HG03354 (cell line): ENCODE data around the gene ABHD1.
A peak's percentile ranks its signal among the peaks of the same experiment; 100 is the strongest.
"Not testable (repeated sequence)": the region's sequence is repeated elsewhere in the genome, so short reads cannot be mapped to it uniquely, and the experiment has no call there.

Experiments used
- ATAC-seq: cut with Tn5 transposase; IDR thresholded peaks from one replicate; pipeline ENCODE4 v1.9.1; 2021; ENCODE audit warnings: mild to moderate bottlenecking; ENCODE audit not compliant: unreplicated experiment, poor library complexity, severe bottlenecking

The ABHD1 gene

DNA sequence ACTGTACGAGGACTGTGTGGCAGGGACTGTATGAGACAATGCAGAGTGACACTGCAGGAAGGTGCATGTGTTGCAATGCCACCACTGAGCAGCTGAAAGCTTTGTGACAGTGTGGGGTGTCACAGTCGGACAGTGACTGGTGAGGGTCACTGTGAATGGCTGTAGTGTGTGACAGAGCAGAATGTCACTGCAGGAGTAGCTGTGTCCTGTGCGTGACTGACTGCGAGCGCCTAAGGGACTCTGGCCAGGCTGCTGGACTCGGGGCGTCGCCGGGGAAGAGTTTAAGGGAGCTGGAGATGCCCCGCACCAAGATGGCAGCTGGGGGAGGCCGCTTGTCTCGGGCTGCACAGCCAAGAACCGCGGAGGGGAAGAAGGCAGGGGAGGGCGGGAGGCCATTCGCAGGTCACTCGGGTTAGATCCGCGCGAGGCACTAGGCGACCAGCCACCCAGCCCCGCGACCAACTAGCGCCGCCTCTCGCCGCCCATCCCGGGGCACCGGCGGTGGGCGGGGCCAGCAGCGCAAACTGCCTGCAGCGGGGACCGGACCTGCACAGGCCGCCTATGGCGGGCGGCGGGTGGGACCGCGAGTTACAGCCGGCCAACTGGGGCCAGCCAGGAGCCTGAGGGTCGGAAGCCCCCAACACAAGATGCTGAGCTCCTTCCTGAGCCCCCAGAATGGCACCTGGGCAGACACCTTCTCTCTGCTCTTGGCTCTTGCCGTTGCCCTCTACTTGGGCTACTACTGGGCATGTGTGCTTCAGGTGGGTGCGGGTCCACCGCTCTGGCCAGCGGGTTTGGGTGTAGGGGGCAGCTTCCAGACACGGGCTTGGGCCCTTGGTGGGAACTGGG, at the start of gene ABHD1:
Gene ABHD1, plus strand, starts transcription at position 514 of the 849 bp plus-strand sequence. Its CDS starts 134 bp downstream, at position 648.
- ATAC-seq: no peak

DNA sequence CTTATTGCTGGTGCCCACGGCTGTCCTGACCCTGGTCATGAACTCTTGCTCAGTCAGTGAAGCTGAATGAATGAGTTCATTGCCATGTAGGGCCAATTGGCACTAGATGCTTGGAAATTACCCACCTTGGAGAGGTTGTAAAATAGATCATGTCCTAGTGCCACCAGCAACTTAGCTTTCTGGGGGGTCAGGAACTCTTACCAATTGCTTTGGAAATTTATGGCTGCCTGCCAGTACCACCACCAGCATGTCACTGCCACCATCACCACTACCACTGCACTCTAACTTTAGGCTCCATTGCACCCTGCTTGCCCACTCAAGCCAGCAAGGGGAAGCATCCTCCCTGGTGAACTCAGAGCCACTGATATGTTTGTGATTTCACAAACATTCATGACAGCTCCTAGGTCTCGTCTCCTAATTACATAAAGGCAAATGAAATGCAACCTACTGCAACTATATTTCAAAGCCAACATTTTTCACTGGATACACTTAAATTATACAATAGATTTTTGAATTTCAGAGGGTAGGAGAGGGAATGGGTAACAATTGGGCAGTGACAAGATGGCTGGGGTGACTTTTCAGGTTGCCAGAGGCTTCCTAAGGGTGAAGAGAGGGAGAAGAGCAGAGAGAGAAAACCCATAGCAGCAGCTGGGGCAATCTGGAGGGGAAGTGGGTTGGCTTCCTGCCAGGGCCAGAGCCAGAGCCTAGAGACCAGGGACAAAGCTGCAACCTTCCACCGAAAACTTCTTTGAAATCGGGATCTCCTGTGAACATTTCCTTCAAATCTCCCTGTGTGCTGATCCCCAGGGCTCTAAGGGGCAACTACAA, 48.7 kb upstream of the ABHD1 start:
- no peak for ATAC-seq

DNA sequence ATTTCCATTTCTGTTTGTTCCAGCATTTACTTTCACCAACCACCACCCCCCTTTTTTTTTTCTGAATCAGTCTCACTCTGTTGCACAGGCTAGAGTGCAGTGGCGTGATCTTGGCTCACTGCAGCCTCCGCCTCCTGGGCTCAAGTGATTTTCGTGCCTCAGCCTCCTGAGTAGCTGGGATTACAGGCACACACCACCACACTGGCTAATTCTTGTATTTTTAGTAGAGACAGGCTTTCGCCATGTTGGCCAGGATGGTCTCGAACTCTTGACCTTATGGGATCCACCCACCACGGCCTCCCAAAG, 48.1 kb upstream of the ABHD1 start:
- not testable (repeated sequence) for ATAC-seq

DNA sequence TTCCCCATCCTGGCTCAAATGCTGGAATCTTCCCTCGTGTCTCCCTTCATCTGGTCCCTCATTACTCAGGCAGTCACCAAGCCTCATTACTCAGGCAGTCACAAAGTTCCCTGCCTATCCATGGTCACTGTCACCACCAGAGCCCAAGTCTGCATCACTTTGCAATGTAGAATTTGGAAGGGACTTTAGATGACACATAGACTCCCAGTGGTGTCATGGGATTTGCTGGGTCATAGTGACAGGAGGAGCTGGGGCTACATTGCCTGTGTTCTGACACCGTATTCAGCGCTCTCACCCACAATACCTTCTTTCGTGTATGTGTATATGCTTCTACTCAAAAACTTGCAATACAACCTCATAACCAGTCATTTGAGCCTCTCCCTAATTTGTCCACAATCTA, 47.3 kb upstream of the ABHD1 start:
- ATAC-seq: no peak

DNA sequence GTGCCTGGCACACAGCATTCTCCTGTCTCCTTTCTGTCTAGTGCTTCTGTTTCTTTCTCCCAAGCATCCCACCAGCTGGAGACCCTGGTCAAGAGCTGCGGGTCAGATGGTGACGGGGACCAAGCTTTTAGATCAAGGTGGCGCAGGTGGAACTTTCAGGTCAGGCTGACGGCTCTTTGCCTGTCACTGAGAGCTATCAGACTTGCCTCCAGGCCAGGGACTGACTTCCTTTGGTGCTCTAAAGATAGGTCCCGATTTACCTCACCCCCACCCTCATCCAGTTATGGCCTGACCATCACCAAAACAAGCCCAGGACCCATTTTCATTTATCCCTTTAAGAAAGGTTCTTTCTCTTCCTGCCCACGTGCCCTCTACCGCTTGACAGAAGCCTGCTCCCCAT, 46.4 kb upstream of the ABHD1 start:
- ATAC-seq: no peak

DNA sequence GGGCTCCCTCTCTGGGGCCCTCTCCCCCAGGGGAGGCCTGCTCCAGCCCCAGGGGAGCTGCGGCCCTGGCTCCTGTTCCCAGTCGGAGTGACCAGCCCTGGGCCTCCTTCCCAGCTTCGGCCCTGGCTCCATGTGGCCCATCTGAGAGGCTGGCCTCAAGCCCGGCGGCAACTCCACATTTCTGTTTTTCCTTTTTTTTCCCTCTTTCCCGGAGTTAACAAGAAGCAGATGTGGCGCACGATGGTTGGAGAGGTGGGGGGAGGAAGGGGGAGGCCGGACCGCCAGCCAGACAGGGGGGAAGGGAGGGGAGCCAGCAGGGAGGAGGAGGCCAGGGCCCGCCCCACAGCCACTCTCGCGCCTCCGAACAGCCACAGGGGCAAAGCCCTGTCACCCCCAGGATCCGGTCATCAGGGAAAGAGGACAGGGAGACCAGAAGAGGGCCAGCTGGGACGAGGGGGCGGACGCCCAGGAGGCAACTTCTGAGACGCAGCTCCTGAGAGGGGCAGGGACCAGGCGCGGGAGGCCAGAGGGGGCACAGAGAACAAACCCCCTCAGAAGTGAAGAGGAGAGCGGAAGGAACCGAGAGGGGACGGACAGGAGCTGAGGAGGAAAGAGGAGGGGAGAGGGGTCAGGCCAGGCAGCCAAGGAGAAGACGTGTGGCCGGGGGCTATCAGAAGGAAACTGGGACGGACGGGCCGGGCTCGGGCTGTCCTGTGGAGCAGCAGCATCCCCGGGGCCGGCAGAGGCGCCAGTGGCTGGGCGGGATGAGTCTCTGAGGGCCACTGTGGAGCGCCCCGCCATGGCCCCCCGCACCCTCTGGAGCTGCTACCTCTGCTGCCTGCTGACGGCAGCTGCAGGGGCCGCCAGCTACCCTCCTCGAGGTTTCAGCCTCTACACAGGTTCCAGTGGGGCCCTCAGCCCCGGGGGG, 45.1 kb upstream of the ABHD1 start, which contains the start of gene EMILIN1:
Gene EMILIN1, plus strand, starts transcription at position 349 of the 928 bp plus-strand sequence. Its CDS starts 451 bp downstream, at position 800.
- ATAC-seq: no peak

DNA sequence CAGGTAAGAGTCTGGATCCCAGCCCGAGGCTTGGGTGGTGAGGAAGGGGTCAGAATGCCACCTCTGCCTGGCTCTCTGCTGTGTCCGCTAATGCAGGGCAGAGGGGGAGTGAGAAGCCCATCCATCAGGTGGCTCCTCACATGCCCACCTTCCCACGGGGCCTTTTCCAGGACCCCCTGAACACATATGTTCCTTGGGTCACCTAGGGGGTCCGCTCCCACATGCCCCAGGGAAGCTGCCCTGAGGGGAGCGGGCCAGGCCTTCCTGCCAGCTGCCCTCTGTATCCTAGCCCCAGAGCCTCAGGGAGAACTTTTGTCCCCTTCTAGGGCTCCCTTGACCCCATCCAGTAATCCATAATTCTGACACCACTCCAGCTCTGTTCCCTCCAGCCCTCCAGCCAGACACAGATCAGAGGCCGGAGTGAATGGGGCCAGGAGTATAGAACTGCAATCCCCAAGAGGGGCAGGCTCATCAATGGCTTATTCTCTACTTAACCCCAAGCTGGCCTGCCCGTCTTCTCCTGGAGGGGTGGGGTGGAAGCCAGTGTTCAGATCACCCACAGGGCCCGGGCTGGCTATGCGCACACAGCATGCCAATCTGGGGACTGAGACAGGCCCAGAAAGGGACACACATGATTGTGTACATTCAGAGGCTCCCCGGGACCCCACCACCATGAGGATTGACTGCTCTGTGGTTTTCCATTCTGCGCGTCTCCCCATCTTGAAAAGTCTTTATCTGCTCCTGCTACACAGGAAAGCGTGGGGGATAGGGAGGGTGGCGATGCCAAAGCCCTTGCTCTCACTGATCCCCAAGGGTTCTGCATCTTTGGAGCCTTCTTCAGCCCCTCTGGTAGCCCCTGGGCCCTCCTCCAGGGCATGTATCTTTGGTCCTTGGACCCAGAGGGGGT, 44.1 kb upstream of the ABHD1 start:
- no peak for ATAC-seq

DNA sequence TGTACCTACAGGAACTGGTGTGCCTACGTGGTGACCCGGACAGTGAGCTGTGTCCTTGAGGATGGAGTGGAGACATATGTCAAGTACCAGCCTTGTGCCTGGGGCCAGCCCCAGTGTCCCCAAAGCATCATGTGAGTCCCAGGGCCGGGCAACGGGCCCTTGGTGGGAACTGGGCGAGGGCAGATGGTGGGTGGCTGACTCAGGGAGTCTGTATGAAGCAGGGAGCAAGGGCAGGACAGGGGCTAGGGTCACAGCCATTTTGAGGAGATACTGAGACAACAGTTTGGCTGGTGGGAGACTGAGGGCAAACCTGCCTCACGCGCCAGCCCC, 43.5 kb upstream of the ABHD1 start:
- no peak for ATAC-seq

DNA sequence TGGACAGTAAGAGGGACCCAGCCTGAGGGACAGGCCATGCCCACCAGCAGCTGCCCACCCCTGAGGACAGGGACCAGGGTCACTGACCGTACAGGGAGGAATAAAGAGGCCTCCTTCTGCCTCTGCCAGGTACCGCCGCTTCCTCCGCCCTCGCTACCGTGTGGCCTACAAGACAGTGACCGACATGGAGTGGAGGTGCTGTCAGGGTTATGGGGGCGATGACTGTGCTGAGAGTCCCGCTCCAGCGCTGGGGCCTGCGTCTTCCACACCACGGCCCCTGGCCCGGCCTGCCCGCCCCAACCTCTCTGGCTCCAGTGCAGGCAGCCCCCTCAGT, 43.0 kb upstream of the ABHD1 start:
- no peak for ATAC-seq

DNA sequence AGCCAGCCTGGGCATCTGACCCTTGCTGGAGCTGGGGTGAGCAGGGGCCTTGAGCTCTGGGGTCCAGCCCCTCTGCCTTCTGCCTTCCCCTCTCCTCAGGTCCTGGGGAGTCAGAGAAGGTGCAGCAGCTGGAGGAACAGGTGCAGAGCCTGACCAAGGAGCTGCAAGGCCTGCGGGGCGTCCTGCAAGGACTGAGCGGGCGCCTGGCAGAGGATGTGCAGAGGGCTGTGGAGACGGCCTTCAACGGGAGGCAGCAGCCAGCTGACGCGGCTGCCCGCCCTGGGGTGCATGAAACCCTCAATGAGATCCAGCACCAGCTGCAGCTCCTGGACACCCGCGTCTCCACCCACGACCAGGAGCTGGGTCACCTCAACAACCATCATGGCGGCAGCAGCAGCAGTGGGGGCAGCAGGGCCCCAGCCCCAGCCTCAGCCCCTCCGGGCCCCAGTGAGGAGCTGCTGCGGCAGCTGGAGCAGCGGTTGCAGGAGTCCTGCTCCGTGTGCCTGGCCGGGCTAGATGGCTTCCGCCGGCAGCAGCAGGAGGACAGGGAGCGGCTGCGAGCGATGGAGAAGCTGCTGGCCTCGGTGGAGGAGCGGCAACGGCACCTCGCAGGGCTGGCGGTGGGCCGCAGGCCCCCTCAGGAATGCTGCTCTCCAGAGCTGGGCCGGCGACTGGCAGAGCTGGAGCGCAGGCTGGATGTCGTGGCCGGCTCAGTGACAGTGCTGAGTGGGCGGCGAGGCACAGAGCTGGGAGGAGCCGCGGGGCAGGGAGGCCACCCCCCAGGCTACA, 41.4 kb upstream of the ABHD1 start:
- ATAC-seq: no peak

DNA sequence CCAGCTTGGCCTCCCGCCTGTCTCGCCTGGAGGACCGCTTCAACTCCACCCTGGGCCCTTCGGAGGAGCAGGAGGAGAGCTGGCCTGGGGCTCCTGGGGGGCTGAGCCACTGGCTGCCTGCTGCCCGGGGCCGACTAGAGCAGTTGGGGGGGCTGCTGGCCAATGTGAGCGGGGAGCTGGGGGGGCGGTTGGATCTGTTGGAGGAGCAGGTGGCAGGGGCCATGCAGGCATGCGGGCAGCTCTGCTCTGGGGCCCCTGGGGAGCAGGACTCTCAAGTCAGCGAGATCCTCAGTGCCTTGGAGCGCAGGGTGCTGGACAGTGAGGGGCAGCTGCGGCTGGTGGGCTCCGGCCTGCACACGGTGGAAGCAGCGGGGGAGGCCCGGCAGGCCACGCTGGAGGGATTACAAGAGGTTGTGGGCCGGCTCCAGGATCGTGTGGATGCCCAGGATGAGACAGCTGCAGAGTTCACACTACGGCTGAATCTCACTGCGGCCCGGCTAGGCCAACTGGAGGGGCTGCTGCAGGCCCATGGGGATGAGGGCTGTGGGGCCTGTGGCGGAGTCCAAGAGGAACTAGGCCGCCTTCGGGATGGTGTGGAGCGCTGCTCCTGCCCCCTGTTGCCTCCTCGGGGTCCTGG, 40.7 kb upstream of the ABHD1 start:
- ATAC-seq: no peak

DNA sequence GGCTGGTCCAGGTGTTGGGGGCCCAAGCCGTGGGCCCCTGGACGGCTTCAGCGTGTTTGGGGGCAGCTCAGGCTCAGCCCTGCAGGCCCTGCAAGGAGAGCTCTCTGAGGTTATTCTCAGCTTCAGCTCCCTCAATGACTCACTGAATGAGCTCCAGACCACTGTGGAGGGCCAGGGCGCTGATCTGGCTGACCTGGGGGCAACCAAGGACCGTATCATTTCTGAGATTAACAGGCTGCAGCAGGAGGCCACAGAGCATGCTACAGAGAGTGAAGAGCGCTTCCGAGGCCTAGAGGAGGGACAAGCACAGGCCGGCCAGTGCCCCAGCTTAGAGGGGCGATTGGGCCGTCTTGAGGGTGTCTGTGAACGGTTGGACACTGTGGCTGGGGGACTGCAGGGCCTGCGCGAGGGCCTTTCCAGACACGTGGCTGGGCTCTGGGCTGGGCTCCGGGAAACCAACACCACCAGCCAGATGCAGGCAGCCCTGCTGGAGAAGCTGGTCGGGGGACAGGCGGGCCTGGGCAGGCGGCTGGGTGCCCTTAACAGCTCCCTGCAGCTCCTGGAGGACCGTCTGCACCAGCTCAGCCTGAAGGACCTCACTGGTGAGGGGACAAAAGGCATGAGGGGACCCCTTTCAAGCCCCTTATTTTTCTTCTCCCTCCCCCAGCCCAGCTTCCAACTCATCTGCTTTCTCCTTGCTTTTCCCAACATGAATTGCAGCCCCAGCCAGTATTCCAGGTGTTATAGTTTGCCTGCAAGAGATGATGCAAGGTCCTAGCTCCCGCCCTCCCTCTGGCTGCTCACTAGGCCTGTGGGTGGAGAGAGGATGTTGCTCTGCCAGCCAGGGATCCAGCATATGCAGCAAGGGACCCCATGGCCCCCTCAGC, 40.0 kb upstream of the ABHD1 start:
- ATAC-seq: no peak

DNA sequence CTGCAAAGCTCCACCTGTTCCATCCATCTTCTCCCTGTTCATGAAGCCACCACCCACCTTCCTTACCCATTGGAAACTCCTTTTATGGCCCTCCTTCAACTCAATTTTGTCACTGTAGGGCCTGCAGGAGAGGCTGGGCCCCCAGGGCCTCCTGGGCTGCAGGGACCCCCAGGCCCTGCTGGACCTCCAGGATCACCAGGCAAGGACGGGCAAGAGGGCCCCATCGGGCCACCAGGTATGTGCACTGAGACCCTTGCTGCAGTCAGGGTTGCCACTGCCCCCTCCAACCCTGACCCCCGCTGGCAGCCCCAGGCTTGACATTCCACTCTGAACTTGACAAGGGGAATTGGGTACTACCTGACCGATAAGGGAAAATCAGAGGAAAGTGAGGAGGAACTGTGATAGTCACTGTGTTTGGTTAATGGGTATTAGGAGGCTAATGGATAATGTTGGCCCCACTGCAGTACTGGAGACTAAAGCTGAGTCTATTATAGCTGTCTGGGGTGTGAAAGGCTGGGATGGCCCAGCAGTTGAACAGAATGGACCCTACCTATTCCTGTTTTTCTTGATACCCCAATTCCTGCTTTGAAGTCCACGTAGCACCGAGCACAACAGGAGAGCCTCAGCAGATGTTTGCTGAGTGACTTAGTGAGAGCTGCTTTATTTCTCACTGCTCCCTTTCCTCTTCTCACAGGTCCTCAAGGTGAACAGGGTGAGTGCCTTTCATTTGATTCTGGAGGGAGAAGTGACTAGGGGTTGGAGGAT, 39.1 kb upstream of the ABHD1 start:
- ATAC-seq: no peak

DNA sequence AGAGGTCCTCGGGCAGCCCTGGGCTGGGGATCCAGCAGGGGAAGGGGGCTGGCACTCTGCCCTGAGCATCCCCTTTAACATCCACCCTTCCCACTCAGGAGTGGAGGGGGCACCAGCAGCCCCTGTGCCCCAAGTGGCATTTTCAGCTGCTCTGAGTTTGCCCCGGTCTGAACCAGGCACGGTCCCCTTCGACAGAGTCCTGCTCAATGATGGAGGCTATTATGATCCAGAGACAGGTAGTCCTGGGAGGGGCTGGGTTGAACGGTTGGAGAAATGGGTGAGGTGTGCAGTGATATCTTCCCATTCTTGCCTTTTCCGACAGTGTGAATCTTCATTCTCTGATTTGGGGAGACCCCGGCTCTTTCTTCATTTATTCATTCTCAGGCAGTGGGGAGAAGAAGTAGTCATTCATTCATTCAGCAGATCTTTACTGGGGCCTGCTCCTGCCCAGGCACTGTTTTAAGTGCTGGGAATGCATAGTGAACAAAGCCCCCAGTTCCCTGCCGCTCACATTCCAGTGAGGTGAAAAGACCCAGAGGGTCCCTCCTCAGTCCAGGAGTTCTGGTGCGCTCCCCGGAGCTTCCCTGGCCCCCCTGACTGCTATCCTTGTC, 38.4 kb upstream of the ABHD1 start:
- no peak for ATAC-seq

DNA sequence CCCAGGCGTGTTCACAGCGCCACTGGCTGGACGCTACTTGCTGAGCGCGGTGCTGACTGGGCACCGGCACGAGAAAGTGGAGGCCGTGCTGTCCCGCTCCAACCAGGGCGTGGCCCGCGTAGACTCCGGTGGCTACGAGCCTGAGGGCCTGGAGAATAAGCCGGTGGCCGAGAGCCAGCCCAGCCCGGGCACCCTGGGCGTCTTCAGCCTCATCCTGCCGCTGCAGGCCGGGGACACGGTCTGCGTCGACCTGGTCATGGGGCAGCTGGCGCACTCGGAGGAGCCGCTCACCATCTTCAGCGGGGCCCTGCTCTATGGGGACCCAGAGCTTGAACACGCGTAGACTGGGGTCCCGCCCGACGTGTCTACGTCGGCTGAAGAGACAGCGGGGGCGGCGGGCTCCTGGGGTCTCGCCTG, 37.9 kb upstream of the ABHD1 start:
- ATAC-seq: peak; percentile 4
